HCT116 (cell line): Measurements from ENCODE around the gene MICOS13. TPM values are rescaled to one million over a fixed set of nuclear protein-coding genes. Genes with fewer than 3 reads are reported as not detected.

Experiments
- ATAC-seq: fragments of 200-7000 bp; cut with Tn5 transposase; 2 replicates; pipeline ENCODE4 v1.9.1; 2020; ENCODE audit warnings: mild to moderate bottlenecking, moderate library complexity
- BruUV-seq: library from RNA; stranded (reverse); fragments of 400-500 nt; replicated peaks from 2 replicates; lab custom pipeline; 2021; lab: Mats Ljungman, UMichigan
- CTCF ChIA-PET: fragments of 300-600 bp; sonication (Branson Sonifier 250); formaldehyde crosslinking; loops from one replicate; lab custom pipeline; 2021; ENCODE audit warnings: antibody characterized with exemption; lab: Charles Lee
- POLR2A ChIA-PET: fragments of 300-600, 350-600 bp; sonication (Branson Sonifier 250); formaldehyde crosslinking; loops from one replicate; lab custom pipeline; 2021; ENCODE audit warnings: antibody characterized with exemption; lab: Charles Lee
- RAD21 ChIA-PET, 2 experiments: fragments of 300-600 bp; sonication (Branson Sonifier 250); formaldehyde crosslinking; loops; one replicate each; lab custom pipeline; 2023; ENCODE audit warnings: low total read pairs in 2 of 2; ENCODE audit not compliant: uncharacterized antibody in 2 of 2, unreplicated experiment in 2 of 2, low non-redundant PET in 1 of 2; lab: Charles Lee
- DNase-seq: peaks from one replicate; pipeline ENCODE4 v3.0.0-alpha.2; 2010; ENCODE audit warnings: low read depth, low spot score
- H2AFZ ChIP-seq: fragments of 200-600 bp; shearing (Covaris generic), sonication (generic); 2 replicates; pipeline ENCODE4 v1.6.1; 2017; ENCODE audit warnings: low read depth, mixed run types, mixed read lengths, antibody characterized with exemption, low read length; ENCODE audit not compliant: poor library complexity, severe bottlenecking
- H3K27ac ChIP-seq: 2 replicates; pipeline ENCODE4 v1.5.1; 2012; ENCODE audit warnings: low read depth, low read length
- H3K27me3 ChIP-seq: fragments of 200-600 bp; sonication (generic); 2 replicates; pipeline ENCODE4 v1.6.1; 2016; ENCODE audit warnings: mixed run types, low read length, mixed read lengths; ENCODE audit not compliant: insufficient read depth
- H3K36me3 ChIP-seq, 2 experiments: fragments of 200-500 bp in 1 of 2; fragments of 200-600 bp in 1 of 2; sonication (Bioruptor generic) in 1 of 2; sonication (generic) in 1 of 2; 2 replicates each; pipeline versions ENCODE4 v1.5.1 to v1.6.1; 2014 to 2016; ENCODE audit warnings: low read length in 2 of 2, inconsistent platforms in 1 of 2, mixed read lengths in 1 of 2, mixed run types in 1 of 2; ENCODE audit not compliant: insufficient read depth in 2 of 2, control insufficient read depth in 1 of 2
- H3K4me1 ChIP-seq, 2 experiments: fragments of 200-600 bp in 1 of 2; sonication (generic) in 1 of 2; 2 replicates each; pipeline versions ENCODE4 v1.5.1 to v1.6.1; 2012 to 2017; ENCODE audit warnings: low read length in 2 of 2, inconsistent platforms in 1 of 2, mild to moderate bottlenecking in 1 of 2, mixed read lengths in 1 of 2, mixed run types in 1 of 2, moderate library complexity in 1 of 2; ENCODE audit not compliant: insufficient read depth in 2 of 2, control insufficient read depth in 1 of 2
- H3K4me2 ChIP-seq: fragments of 200-600 bp; sonication (generic); 2 replicates; pipeline ENCODE4 v1.6.1; 2017; ENCODE audit warnings: mixed run types, low read length, mixed read lengths
- H3K4me3 ChIP-seq, 2 experiments: fragments of 200-600 bp in 1 of 2; sonication (generic) in 1 of 2; replicated peaks in 1 of 2; 2 replicates each; pipeline ENCODE4 v1.5.1; 2011 to 2016; ENCODE audit warnings: low read length in 2 of 2, control low read depth in 1 of 2, low read depth in 1 of 2, mild to moderate bottlenecking in 1 of 2, mixed read lengths in 1 of 2, mixed run types in 1 of 2
- H3K79me2 ChIP-seq: fragments of 200-600 bp; sonication (generic); 2 replicates; pipeline ENCODE4 v1.6.1; 2017; ENCODE audit warnings: mild to moderate bottlenecking, mixed run types, low read length, moderate library complexity, mixed read lengths; ENCODE audit not compliant: insufficient read depth
- H3K9ac ChIP-seq: fragments of 200-600 bp; sonication (generic); 2 replicates; pipeline ENCODE4 v1.6.1; 2016; ENCODE audit warnings: low read length, mixed read lengths
- H3K9me2 ChIP-seq: fragments of 200-600 bp; sonication (generic), shearing (Covaris generic); 2 replicates; pipeline ENCODE4 v1.6.1; 2017; ENCODE audit warnings: mixed run types, mild to moderate bottlenecking, moderate library complexity; ENCODE audit not compliant: insufficient read depth
- H3K9me3 ChIP-seq, 2 experiments: fragments of 200-500 bp in 1 of 2; fragments of 200-600 bp in 1 of 2; sonication (Bioruptor generic) in 1 of 2; sonication (generic) in 1 of 2; 2 replicates each; pipeline ENCODE4 v1.6.1; 2014 to 2017; ENCODE audit warnings: low read length in 2 of 2, mixed read lengths in 2 of 2, inconsistent platforms in 1 of 2, low read depth in 1 of 2, mild to moderate bottlenecking in 1 of 2, mixed run types in 1 of 2, moderate library complexity in 1 of 2; ENCODE audit not compliant: control insufficient read depth in 1 of 2, insufficient read depth in 1 of 2
- H4K20me1 ChIP-seq: fragments of 200-600 bp; sonication (generic), shearing (Covaris generic); 2 replicates; pipeline ENCODE4 v1.6.1; 2017; ENCODE audit warnings: mixed run types, mild to moderate bottlenecking, moderate library complexity; ENCODE audit not compliant: insufficient read depth
- CBX3 ChIP-seq: IDR thresholded peaks from 2 replicates; pipeline ENCODE4 v1.6.1; 2012; ENCODE audit warnings: low read depth
- CEBPB ChIP-seq: IDR thresholded peaks from 2 replicates; pipeline ENCODE4 v1.6.1; 2012; ENCODE audit warnings: low read depth
- CTCF ChIP-seq, 3 experiments: fragments of 200-600 bp in 1 of 3; sonication (generic) in 1 of 3; IDR thresholded peaks in 2 of 3; conservative IDR thresholded peaks in 1 of 3; 2 replicates each; pipeline ENCODE4 v1.5.1; 2012 to 2017; ENCODE audit warnings: low read depth in 2 of 3, low read length in 2 of 3, antibody characterized with exemption in 1 of 3, borderline replicate concordance in 1 of 3, control low read depth in 1 of 3, mild to moderate bottlenecking in 1 of 3, mixed read lengths in 1 of 3, mixed run types in 1 of 3, moderate library complexity in 1 of 3; ENCODE audit not compliant: insufficient read depth in 1 of 3
- EGR1 ChIP-seq: IDR thresholded peaks from 2 replicates; pipeline ENCODE4 v1.6.1; 2012; ENCODE audit warnings: low read depth
- EZH2 ChIP-seq: fragments of 200-600 bp; sonication (generic); IDR thresholded peaks from 2 replicates; pipeline ENCODE4 v1.6.1; 2017; ENCODE audit warnings: antibody characterized with exemption, mixed run types
- FOSL1 ChIP-seq: IDR thresholded peaks from 2 replicates; pipeline ENCODE4 v1.6.1; 2012; ENCODE audit warnings: low read depth
- JUND ChIP-seq: IDR thresholded peaks from 2 replicates; pipeline ENCODE4 v1.6.1; 2012
- MAX ChIP-seq: IDR thresholded peaks from 2 replicates; pipeline ENCODE4 v1.6.1; 2012
- POLR2AphosphoS5 ChIP-seq: IDR thresholded peaks from 2 replicates; pipeline ENCODE4 v1.6.1; 2011; ENCODE audit warnings: mild to moderate bottlenecking, low read depth, low read length, moderate library complexity
- RAD21 ChIP-seq: IDR thresholded peaks from 2 replicates; pipeline ENCODE4 v1.6.1; 2012; ENCODE audit warnings: low read depth, mild to moderate bottlenecking
- REST ChIP-seq: IDR thresholded peaks from 2 replicates; pipeline ENCODE4 v1.6.1; 2012; ENCODE audit warnings: low read depth
- SRF ChIP-seq: IDR thresholded peaks from 2 replicates; pipeline ENCODE4 v1.6.1; 2012; ENCODE audit warnings: low read depth
- TCF7L2 ChIP-seq: IDR thresholded peaks from 2 replicates; pipeline ENCODE4 v1.7.0; 2011; ENCODE audit warnings: borderline replicate concordance, inconsistent platforms; ENCODE audit not compliant: insufficient read depth, insufficient read length; ENCODE audit errors: extremely low read depth
- YY1 ChIP-seq: IDR thresholded peaks from 2 replicates; pipeline ENCODE4 v1.6.1; 2011; ENCODE audit warnings: low read length, low read depth, moderate library complexity, mild to moderate bottlenecking; ENCODE audit not compliant: insufficient replicate concordance; ENCODE audit errors: extremely low read depth
- ZBTB33 ChIP-seq: IDR thresholded peaks from 2 replicates; pipeline ENCODE4 v1.6.1; 2011; ENCODE audit warnings: mild to moderate bottlenecking, low read length, moderate library complexity; ENCODE audit not compliant: insufficient replicate concordance; ENCODE audit errors: extremely low read depth
- intact Hi-C: fragments of 100-400 bp; cut with micrococcal nuclease; formaldehyde crosslinking; loops from 2 replicates; pipeline ENCODE4 v1.10.0; 2022
- total RNA-seq: library from RNA; stranded (reverse); gene quantifications from one replicate; pipeline ENCODE4 v1.2.1, GENCODE V29; 2021; ENCODE audit not compliant: unreplicated experiment

Gene MICOS13
- total RNA-seq, 1 experiment from 2014 or later, result 61.6 TPM

GRCh38 chr19:5679289-5680083, 830 bp downstream of the MICOS13 start (continued):
- TF ChIP-seq CTCF (IDR thresholded peaks at IDR 0.05 in 2 of 3, conservative IDR thresholded peaks at IDR 0.05 in 1 of 3; ENCODE audit: borderline replicate concordance in 1 of 3, insufficient read depth in 1 of 3, low read depth in 2 of 3, low read length in 2 of 3), result no peak
- TF ChIP-seq JUND, result no peak
- TF ChIP-seq TCF7L2, result no peak
- no peak for TF ChIP-seq MAX
- no peak for TF ChIP-seq CEBPB

GRCh38 chr19:5678071-5678718, 2.1 kb downstream of the MICOS13 start:
- Histone ChIP-seq H3K4me3 (no peak overlapping the region), H2AFZ (no peak overlapping the region), H3K79me2 (peaks cover 12% of the 10 kb centered on the region), H3K9me2 (no peaks in the 10 kb centered on the region), H3K27ac (no peak overlapping the region), H3K9ac (no peak overlapping the region), H3K27me3 (no peaks in the 10 kb centered on the region), H3K36me3 (no peaks in the 10 kb centered on the region), H3K4me1 (peaks cover 5 to 17% of the 10 kb centered on the region in 2 experiments; a peak in 2 of 4 replicates), H4K20me1 (no peaks in the 10 kb centered on the region), H3K4me2 (no peak overlapping the region), H3K9me3 (no peaks in the 10 kb centered on the region)
- DNase-seq (no peak), ATAC-seq (no peak)
- RAD21 ChIA-PET, result interaction anchor here in 1 of 2 experiments (0.8 kb wide), 1 partner anchor 13 kb away, joined by 3 read pairs; no protein-coding TSS in a partner anchor
- CTCF ChIA-PET, result interaction anchor here (1.0 kb wide), 1 partner anchor 11 kb away, joined by 3 read pairs; no protein-coding TSS in a partner anchor
- POLR2A ChIA-PET, result no interaction called here
- intact Hi-C loops, result no loop called here
- no TSS peak for BruUV-seq
- TF ChIP-seq YY1 (no peak), POLR2AphosphoS5 (no peak), EGR1 (no peak), SRF (no peak), RAD21 (no peak), CBX3 (no peak), EZH2 (no peak), REST (no peak), JUND (no peak), ZBTB33 (no peak), FOSL1 (no peak)
